ENCODE measurements around the gene RSPH6A. TPM values are rescaled to one million over a fixed set of nuclear protein-coding genes. Genes with fewer than 3 reads are reported as not detected.

The RSPH6A gene
- total and polyA plus RNA-seq, 3 donors from 2014 or later = 17.0 to 88.3 (median 20.9) TPM

- WGBS, 2 donors = 60% methylated on average over 7 to 11 of the region's 12 CpGs
Measured at GRCh38 chr19:45824041-45824471, 8.9 kb upstream of the RSPH6A start.

DNA sequence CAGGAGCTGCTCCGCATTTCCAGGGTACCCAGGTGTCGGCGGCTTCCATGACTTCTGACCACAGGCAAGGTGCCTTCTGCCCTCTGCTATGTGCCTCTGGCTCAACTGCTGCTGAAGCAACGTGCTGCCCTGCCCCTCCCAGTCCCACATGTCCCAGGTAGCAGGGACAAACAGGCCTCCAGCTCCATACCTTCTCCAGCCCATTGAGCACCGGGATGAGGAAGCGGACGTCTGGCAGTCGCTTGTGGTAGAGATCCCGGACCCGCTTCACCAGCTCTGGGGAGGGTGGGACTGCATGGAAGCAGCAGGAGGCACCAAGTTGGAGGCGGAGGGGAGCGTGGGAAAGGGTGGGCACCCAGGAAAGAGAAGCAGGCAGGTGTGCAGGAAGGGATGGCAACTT lies 8.1 kb upstream of the RSPH6A start:
- intact Hi-C loops (cut with DNase I; ENCODE audit: low total_unique reads) = no loop called here
- no peaks in the 10 kb centered on the region for H3K36me3 ChIP-seq (ENCODE audit: low read depth, missing control alignments)

More at GRCh38 chr19:45824041-45824471, 8.9 kb upstream of the RSPH6A start:
- Histone ChIP-seq H3K9me3 (no peaks in the 10 kb centered on the region), H3K27me3 (no peaks in the 10 kb centered on the region), H3K4me3 (no peak overlapping the region), H3K4me1 (no peaks in the 10 kb centered on the region), H3K36me3 (ENCODE audit: low read depth, missing control alignments) (no peaks in the 10 kb centered on the region), H3K27ac (no peak overlapping the region)
- no peak for DNase-seq
- intact Hi-C loops (cut with DNase I; ENCODE audit: low total_unique reads) = no loop called here
- TF ChIP-seq POLR2A (IDR thresholded peaks at IDR 0.05) = no peak
- TF ChIP-seq, protein P1, sequence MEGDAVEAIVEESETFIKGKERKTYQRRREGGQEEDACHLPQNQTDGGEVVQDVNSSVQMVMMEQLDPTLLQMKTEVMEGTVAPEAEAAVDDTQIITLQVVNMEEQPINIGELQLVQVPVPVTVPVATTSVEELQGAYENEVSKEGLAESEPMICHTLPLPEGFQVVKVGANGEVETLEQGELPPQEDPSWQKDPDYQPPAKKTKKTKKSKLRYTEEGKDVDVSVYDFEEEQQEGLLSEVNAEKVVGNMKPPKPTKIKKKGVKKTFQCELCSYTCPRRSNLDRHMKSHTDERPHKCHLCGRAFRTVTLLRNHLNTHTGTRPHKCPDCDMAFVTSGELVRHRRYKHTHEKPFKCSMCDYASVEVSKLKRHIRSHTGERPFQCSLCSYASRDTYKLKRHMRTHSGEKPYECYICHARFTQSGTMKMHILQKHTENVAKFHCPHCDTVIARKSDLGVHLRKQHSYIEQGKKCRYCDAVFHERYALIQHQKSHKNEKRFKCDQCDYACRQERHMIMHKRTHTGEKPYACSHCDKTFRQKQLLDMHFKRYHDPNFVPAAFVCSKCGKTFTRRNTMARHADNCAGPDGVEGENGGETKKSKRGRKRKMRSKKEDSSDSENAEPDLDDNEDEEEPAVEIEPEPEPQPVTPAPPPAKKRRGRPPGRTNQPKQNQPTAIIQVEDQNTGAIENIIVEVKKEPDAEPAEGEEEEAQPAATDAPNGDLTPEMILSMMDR (IDR thresholded peaks at IDR 0.05) = no peak

GRCh38 chr19:45822716-45823115 lies 7.6 kb upstream of the RSPH6A start:
- TF ChIP-seq POLR2A (IDR thresholded peaks at IDR 0.05) = no peak
- TF ChIP-seq, protein P1 (IDR thresholded peaks at IDR 0.05) = no peak

More for the DNA sequence above, 8.1 kb upstream of the RSPH6A start:
- Histone ChIP-seq H3K4me3 (no peak overlapping the region), H3K4me1 (no peaks in the 10 kb centered on the region), H3K27ac (no peak overlapping the region), H3K9me3 (no peaks in the 10 kb centered on the region), H3K27me3 (no peaks in the 10 kb centered on the region)
- no peak for DNase-seq
- WGBS, 2 donors = 91 to 94% methylated on average over 11 to 12 of the region's 12 CpGs
- TF ChIP-seq, protein P1 (IDR thresholded peaks at IDR 0.05) = no peak
- no peak for TF ChIP-seq POLR2A (IDR thresholded peaks at IDR 0.05)

GRCh38 chr19:45821570-45821969 lies 6.5 kb upstream of the RSPH6A start:
- no peak overlapping the region for H3K4me3 ChIP-seq
- intact Hi-C loops (cut with DNase I; ENCODE audit: low total_unique reads) = no loop called here
- H3K27ac ChIP-seq = no peak overlapping the region
- no peaks in the 10 kb centered on the region for H3K4me1 ChIP-seq
- no peaks in the 10 kb centered on the region for H3K9me3 ChIP-seq
- WGBS, 2 donors = 79 to 87% methylated on average over 9 to 10 of the region's 10 CpGs
- no peaks in the 10 kb centered on the region for H3K36me3 ChIP-seq (ENCODE audit: low read depth, missing control alignments)
- DNase-seq = no peak
- H3K27me3 ChIP-seq = no peaks in the 10 kb centered on the region
- TF ChIP-seq POLR2A (IDR thresholded peaks at IDR 0.05) = no peak

More at GRCh38 chr19:45822716-45823115, 7.6 kb upstream of the RSPH6A start:
- Histone ChIP-seq H3K9me3 (no peaks in the 10 kb centered on the region), H3K27me3 (no peaks in the 10 kb centered on the region), H3K27ac (no peak overlapping the region), H3K4me3 (no peak overlapping the region), H3K36me3 (ENCODE audit: low read depth, missing control alignments) (no peaks in the 10 kb centered on the region), H3K4me1 (no peaks in the 10 kb centered on the region)
- DNase-seq = no peak
- 95 to 96% methylated on average over 5 of the region's 5 CpGs for WGBS, 2 donors
- intact Hi-C loops (cut with DNase I; ENCODE audit: low total_unique reads) = no loop called here

DNA sequence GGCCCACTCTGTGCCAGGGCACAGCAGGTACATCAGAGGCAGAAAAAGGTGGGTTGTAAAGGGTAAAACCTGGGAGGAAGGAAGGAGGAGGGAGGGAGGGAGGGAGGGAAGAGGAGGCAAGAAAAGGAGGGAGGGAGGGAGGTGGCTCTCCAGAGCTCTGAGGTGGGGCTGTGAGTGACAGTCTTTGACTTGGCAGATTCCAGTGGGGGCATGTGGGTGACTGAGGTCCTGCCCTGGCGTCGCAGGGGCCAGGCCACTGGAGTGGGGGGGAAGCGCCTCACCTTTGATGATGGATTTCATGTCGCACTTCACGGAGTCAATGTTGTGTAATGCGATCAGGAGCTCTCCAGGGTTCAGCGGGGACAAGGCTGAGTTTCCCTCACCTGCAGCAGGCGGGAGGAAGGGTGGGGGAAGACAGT lies 6.0 kb upstream of the RSPH6A start:
- DNase-seq = no peak
- H3K27ac ChIP-seq = no peak overlapping the region
- no peaks in the 10 kb centered on the region for H3K4me1 ChIP-seq
- TF ChIP-seq, protein P1 (IDR thresholded peaks at IDR 0.05) = no peak
- TF ChIP-seq POLR2A (IDR thresholded peaks at IDR 0.05) = no peak
- no peaks in the 10 kb centered on the region for H3K9me3 ChIP-seq
- 81 to 91% methylated on average over 8 of the region's 8 CpGs for WGBS, 2 donors
- no peak overlapping the region for H3K4me3 ChIP-seq
- no peaks in the 10 kb centered on the region for H3K36me3 ChIP-seq (ENCODE audit: low read depth, missing control alignments)
- H3K27me3 ChIP-seq = no peaks in the 10 kb centered on the region
- intact Hi-C loops (cut with DNase I; ENCODE audit: low total_unique reads) = no loop called here
